ENCODE results near the gene UBQLN4.
A peak's percentile ranks its signal among the peaks of the same experiment; 100 is the strongest.
"Not testable (repeated sequence)": the region's sequence is repeated elsewhere in the genome, so short reads cannot be mapped to it uniquely, and the experiment has no call there.

The UBQLN4 gene

DNA sequence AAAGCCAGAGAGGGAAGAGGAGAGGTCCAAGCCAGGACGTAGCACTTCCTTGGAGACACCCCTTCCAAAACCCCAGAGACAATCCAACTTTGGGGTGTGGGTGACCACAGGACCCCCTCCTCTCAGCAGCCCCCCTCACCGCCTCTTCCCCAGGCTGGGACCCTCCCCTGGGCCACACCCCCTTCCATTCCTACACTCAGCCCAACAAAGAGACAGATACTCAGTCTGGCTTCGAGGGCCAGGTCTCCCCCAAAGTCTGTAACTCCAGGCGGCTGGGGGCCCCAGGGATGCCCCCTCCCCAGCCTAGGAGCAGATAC is 27.2 kb upstream of the UBQLN4 start:
- no peak for DNase-seq

DNA sequence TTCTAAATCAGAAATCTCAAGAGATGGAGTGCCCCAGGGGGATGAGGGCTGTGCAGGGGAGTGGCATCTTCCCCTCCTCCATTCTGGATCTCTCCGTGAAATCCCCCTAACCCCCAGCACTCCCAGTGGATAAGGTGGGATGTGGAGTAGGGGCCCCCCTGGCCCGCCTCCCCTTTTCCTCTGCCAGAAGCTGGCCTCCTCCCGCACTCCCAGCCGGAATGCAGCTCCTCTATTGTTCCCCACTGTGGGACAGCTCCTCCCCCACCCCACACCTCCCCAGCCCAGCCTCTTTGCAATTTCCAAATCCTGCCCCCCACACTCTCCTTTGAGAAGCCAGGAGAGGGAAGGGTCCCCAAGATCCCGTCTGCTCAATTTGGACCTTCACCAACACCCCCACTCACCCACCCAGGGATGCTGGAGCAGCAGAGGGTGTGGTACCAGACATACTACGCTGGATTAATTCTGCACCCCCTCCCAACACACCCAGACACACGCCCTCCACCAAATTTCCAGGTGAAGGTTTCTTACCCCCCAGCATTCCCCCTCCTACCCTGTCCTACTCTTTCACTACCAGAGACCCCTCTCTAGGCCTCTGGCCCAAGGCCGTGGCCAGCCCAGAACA is 26.8 kb upstream of the UBQLN4 start:
- DNase-seq = no peak

GRCh38 chr1:156079762-156080161 is 26.2 kb upstream of the UBQLN4 start:
- no peak for DNase-seq

- DNase-seq = no peak
Observed at GRCh38 chr1:156078728-156079127, 25.1 kb upstream of the UBQLN4 start.

- no peak for DNase-seq
Observed at GRCh38 chr1:156077430-156077760, 23.8 kb upstream of the UBQLN4 start.

GRCh38 chr1:156076609-156077429 is 23.2 kb upstream of the UBQLN4 start:
- DNase-seq = no peak

GRCh38 chr1:156075775-156076204 is 22.2 kb upstream of the UBQLN4 start:
- DNase-seq = no peak

DNA sequence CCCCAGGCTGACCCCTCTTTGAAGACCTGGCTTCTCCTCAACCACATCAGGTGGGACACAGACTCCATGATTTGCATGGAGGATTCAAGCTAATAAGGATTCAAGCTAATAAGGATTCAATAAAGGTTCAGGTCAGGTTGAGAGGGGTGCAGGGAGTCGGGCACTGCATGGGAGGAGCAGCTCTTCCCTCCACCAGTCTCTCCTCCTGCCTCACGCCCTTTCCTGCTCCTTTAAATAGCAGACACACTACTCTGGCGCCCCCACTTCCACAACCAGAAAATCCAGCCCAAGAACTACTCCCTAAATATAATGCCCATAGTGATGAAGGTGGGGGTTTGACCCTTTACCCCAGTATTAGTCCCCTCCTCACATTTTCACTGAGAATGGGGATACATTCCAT is 21.6 kb upstream of the UBQLN4 start:
- no peak for DNase-seq

- no peak for DNase-seq
Observed at GRCh38 chr1:156074661-156075060, 21.1 kb upstream of the UBQLN4 start.

GRCh38 chr1:156073740-156074139 is 20.1 kb upstream of the UBQLN4 start:
- no peak for DNase-seq

GRCh38 chr1:156073110-156073687 is 19.6 kb upstream of the UBQLN4 start:
- DNase-seq = no peak

- no peak for DNase-seq
Observed at GRCh38 chr1:156072251-156072650, 18.7 kb upstream of the UBQLN4 start.

GRCh38 chr1:156071332-156071816 is 17.8 kb upstream of the UBQLN4 start:
- DNase-seq = not testable (repeated sequence)

DNA sequence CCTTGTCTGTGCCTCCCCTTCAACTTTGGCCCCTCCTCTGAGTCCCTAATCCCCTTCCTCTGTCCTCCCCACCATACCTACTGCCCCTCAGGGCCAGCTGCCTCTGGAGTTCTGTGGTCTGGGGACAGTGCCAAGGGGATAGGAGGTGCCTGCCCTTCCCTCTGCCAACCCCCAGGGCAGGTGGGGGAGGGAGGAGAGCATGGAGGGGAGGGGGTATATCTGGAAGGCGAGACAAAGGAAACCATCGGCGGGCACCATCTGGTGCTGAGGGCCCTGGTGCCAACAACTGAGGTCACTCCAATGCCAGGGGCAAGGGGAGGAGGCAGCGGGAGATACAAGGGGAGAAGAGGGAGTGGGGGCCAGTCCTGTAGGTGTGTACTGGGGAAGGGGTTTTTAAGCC is 16.9 kb upstream of the UBQLN4 start:
- DNase-seq = no peak

DNA sequence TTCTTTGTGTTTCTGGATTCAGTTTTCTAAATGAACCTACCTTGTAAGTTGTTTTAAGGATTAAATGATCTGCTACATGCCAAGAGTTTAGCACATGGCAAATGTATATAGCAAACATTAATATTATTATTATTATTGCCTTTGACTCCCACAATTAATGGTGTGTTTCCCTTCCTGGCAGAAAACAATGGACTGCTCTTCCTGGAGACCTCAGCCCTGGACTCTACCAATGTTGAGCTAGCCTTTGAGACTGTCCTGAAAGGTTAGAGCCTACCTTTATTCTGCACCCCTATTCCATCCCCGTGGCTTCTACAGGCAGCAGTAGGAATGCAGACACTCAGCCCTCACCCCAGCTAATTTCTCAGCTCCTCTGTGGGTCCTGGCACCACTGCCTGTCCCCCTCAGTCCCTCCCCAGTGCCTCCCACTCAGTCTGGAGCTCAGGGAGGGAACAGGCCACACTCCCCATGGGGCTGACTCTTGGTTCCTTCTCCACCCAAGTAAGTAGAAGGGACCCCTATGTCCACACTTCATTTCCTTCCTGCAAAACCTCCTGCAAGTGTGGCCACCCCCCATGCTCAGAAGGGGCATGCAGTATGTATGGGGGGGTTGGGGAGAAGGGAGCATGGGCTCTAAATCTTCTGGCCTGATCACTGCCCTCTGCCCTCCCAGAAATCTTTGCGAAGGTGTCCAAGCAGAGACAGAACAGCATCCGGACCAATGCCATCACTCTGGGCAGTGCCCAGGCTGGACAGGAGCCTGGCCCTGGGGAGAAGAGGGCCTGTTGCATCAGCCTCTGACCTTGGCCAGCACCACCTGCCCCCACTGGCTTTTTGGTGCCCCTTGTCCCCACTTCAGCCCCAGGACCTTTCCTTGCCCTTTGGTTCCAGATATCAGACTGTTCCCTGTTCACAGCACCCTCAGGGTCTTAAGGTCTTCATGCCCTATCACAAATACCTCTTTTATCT is 16.2 kb upstream of the UBQLN4 start:
- DNase-seq = no peak

DNA sequence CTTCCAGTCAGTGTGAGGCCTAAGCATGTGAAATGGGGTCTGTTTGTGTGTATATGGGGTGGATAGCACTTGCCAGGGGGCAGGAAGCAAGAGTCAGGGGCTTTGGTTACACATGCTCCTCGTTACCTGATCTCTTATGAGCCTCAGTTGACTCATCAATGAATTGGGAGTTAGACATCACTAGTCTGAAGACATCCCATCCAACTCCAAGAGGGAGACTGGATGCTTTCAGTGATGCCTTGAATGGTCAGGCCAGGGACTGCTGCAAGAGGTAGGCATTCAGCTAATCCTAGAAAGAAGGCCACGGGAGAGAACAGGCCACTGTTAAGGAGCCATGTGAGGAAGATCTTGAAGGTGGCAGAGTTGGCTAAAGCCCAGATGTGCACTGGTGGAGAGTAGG is 13.7 kb upstream of the UBQLN4 start:
- DNase-seq = no peak

- no peak for DNase-seq
Observed at GRCh38 chr1:156065871-156066270, 12.3 kb upstream of the UBQLN4 start.

DNA sequence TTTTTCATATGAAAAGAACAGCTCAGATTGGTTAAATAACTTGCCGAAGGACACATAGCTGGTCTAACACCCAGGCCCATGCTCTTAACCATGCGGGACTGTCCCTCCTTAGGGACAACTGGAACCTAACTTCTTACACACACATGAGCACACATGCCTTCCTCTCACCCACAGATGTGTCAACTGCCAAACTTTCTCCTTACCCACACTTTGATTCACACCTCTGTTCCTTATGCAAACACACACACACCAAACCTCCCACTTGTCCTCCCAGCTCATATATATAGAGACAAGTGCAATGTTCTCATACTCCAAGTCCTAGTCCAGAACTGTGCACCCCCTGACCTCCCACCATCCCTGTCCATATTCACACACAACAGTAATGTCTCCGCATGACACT is 11.6 kb upstream of the UBQLN4 start:
- no peak for DNase-seq

GRCh38 chr1:156064615-156065014 is 11.0 kb upstream of the UBQLN4 start:
- no peak for DNase-seq

GRCh38 chr1:156063997-156064285 is 10.3 kb upstream of the UBQLN4 start:
- DNase-seq = no peak

GRCh38 chr1:156062189-156062588 is 8.6 kb upstream of the UBQLN4 start:
- no peak for DNase-seq

GRCh38 chr1:156060937-156061636 is 7.5 kb upstream of the UBQLN4 start, which contains the start of gene RAB25:
TSS of gene RAB25 (plus strand) at chr1:156061160. CDS start at chr1:156061401, 241 bp downstream.
- DNase-seq = peak; percentile 12
